Measurements from ENCODE around the gene SLC43A1.
"Not testable (repeated sequence)": the region's sequence is repeated elsewhere in the genome, so short reads cannot be mapped to it uniquely, and the experiment has no call there.

Gene SLC43A1

GRCh38 chr11:57515332-57516060 lies at the start of gene SLC43A1:
TSS of gene SLC43A1 (minus strand) at chr11:57515702. CDS start at chr11:57514111, 1,591 bp downstream.
- DNase-seq (ENCODE audit: low read depth in 1 of 2, low spot score in 1 of 2): no peak

DNA sequence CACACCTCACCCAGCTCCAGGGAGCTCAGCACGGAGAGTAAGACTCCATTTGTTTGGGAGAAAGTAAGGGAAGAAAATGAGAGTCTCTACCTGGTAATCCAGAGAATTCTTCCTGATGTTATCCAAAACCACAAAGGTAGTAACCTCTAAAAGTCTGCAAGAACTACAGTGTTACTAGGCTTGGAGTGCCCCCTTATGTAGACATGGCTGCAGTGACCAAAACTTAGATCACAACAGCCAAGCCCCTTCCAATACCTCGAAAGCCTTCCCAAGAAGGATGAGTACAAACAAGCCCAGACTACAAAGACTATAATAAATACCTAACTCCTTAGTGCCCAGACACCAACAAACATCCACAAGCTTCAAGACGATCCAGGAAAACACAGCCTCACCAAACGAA lies 47.1 kb upstream of the SLC43A1 start:
- no peak for DNase-seq (ENCODE audit: low read depth in 1 of 2, low spot score in 1 of 2)

GRCh38 chr11:57560146-57560545 lies 44.6 kb upstream of the SLC43A1 start:
- no peak for DNase-seq (ENCODE audit: low read depth in 1 of 2, low spot score in 1 of 2)

GRCh38 chr11:57556041-57556440 lies 40.5 kb upstream of the SLC43A1 start:
- no peak for DNase-seq (ENCODE audit: low read depth in 1 of 2, low spot score in 1 of 2)

- no peak for DNase-seq (ENCODE audit: low read depth in 1 of 2, low spot score in 1 of 2)
Measured at GRCh38 chr11:57555393-57555792, 39.9 kb upstream of the SLC43A1 start.

DNA sequence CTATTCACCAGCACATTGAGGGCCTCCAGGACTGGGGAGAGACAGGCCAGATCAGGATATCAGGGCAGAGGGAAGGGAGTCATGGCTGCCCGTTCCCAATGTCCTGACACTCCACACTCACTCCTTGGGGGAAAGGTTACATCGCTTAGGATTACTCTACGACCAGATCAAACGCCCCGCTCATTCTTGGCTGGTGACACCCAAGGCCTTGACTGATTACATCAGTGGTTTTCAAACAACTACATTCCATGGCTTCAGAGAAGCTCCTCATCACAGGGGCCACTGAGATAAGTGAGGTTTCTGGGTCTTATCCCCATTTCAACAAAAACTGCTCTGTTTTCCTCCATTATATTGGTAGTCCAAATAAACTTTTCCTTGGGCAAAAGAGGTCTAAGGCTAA lies 37.0 kb upstream of the SLC43A1 start:
- no peak for DNase-seq (ENCODE audit: low read depth in 1 of 2, low spot score in 1 of 2)

GRCh38 chr11:57551941-57552340 lies 36.4 kb upstream of the SLC43A1 start:
- DNase-seq (ENCODE audit: low read depth in 1 of 2, low spot score in 1 of 2): no peak

GRCh38 chr11:57549983-57550382 lies 34.5 kb upstream of the SLC43A1 start:
- DNase-seq (ENCODE audit: low read depth in 1 of 2, low spot score in 1 of 2): no peak

DNA sequence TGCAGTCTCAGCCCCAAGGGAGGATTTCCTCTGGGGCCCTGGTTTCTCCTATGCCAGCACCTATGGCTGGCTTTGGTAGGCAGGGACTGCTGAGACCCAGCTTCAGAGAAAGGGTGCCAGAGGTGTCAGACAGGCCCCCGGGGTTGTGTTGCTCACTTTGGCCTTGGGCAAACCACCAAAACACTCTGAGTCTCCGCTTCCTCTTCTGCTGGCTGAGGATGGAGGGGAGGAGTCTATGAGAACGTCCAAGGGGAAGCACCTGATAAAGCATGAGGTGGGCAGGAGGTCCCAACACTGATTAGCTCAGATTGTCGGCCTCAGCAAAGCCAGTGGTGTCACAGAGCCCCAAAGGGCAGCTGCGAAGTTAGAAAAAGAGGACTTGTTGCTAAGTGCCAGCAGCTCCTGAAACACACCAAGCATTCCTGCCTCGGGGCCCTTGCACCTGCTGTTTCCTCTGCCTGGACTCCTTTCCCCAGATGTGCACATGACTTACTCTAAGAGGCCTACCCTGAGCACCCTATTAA lies 32.4 kb upstream of the SLC43A1 start:
- no peak for DNase-seq (ENCODE audit: low read depth in 1 of 2, low spot score in 1 of 2)

GRCh38 chr11:57546869-57547475 lies 31.5 kb upstream of the SLC43A1 start:
- no peak for DNase-seq (ENCODE audit: low read depth in 1 of 2, low spot score in 1 of 2)

DNA sequence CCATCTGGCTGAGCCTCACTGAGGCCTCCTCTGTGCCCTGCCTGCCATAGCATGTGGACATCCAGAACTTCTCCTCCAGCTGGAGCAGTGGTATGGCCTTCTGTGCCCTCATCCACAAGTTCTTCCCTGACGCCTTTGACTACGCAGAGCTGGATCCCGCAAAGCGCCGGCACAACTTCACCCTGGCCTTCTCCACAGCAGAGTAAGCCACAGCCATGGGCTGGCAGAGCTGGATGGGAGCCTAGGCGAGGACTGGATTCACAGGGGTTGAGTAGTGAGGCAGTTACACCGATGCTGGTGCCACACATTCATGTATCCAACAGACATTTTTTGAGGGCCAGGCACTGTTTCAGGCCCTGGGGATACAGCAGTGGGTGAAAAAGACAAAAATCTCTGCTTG lies 30.9 kb upstream of the SLC43A1 start:
- DNase-seq (ENCODE audit: low read depth in 1 of 2, low spot score in 1 of 2): no peak

- no peak for DNase-seq (ENCODE audit: low read depth in 1 of 2, low spot score in 1 of 2)
Measured at GRCh38 chr11:57545883-57546282, 30.4 kb upstream of the SLC43A1 start.

- DNase-seq (ENCODE audit: low read depth in 1 of 2, low spot score in 1 of 2): no peak
Measured at GRCh38 chr11:57544566-57544965, 29.1 kb upstream of the SLC43A1 start.

- DNase-seq (ENCODE audit: low read depth in 1 of 2, low spot score in 1 of 2): no peak
Measured at GRCh38 chr11:57543593-57543992, 28.1 kb upstream of the SLC43A1 start.

DNA sequence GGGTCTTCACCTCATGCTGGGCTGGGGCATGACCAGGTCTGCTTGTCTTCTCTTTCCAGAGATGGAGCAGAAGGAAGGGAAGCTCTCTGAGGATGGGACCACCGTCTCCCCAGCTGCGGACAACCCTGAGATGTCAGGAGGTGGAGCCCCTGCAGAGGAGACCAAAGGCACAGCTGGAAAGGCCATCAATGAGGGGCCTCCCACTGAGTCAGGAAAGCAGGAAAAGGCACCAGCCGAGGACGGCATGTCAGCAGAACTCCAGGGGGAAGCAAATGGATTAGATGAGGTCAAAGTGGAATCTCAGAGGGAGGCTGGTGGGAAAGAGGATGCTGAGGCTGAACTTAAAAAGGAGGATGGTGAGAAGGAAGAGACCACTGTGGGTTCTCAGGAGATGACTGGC lies 27.1 kb upstream of the SLC43A1 start:
- DNase-seq (ENCODE audit: low read depth in 1 of 2, low spot score in 1 of 2): no peak

GRCh38 chr11:57541169-57541568 lies 25.7 kb upstream of the SLC43A1 start:
- no peak for DNase-seq (ENCODE audit: low read depth in 1 of 2, low spot score in 1 of 2)

DNA sequence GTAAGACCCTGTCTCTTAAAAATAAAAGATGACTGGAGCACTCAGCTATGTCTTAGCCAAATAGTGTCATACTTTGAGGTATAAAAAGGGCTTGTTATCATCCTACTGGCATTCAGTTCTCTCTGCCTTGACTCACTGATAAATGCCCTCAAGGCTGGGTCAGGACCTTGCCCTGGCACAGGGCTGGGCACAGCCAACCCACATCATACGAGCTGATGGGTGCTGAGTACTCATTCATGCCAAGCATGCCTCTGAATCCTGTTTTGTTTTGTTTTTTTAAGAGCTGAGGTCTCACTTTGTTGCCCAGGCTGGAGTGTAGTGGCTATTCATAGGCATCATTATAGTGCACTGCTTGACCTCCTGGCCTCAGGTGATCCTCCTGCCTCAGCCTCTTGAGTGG lies 23.8 kb upstream of the SLC43A1 start:
- DNase-seq (ENCODE audit: low read depth in 1 of 2, low spot score in 1 of 2): no peak

DNA sequence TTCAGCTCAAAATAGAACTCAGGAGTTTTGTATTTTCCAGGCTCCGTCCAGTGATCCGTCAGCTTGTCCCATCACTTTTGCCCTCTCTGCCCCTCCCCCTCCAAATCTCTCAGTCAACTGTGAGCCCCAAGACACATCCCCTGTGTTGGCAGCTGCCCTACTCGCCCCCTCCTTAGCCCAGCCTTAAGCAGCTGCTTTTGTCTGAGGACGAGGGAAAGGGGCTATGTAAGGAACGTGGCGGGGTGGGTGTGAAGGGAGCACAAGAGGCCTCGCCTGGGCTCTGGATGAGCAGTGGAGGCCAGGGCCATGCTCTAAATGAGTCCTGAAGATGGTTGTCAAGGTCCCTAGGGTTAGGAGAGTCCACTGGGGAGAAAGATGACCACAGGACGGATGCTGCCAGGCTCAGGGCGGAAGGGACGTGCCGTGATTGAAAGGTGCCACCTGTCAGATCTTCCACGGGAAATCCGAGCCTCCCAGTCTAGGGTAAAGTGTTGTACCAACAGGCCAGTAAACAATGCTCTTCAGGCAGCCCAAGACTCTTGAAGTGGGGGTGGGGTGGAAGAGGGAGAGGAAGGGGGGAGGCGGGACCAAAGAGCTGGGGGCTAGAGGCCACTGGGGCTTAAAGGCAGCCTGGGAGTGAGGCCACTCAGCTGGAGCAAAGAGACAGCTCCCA lies 21.6 kb upstream of the SLC43A1 start, which contains the start of gene SMTNL1:
Gene SMTNL1 (plus strand): TSS at position 649 of the 673 bp plus-strand sequence. CDS start 5,048 bp downstream, outside the sequence.
- DNase-seq (ENCODE audit: low read depth in 1 of 2, low spot score in 1 of 2): no peak

- not testable (repeated sequence) for DNase-seq (ENCODE audit: low read depth in 1 of 2, low spot score in 1 of 2)
Measured at GRCh38 chr11:57534449-57534848, 18.9 kb upstream of the SLC43A1 start.

- DNase-seq (ENCODE audit: low read depth in 1 of 2, low spot score in 1 of 2): peak; percentile 80 to 91
Measured at GRCh38 chr11:57530596-57531507, 15.3 kb upstream of the SLC43A1 start, which contains the start of gene TIMM10. TSS of gene TIMM10 (minus strand) at chr11:57530754. CDS start at chr11:57530189, 565 bp downstream.

DNA sequence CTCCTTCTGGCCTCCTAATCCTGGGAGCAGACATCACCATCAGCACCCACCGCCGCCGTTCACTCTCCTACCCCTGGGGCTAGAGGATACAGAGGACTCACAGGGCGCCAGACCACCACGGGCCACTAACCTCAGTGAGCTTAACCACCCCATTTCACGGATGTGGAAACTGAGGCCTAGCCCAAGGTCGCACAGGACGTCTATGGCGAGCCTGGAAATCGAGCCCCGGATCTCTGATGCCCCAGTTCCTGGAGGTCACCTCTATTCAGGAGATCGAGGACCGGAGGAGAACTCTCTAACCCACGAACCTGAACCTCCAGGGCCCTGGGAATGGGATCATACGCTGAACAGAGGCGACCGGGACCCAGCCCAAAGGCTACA lies 14.7 kb upstream of the SLC43A1 start:
- DNase-seq (ENCODE audit: low read depth in 1 of 2, low spot score in 1 of 2): no peak
